Tibial artery (tissue), 4 donors: ENCODE results near the gene AHCYL2.

Experiments
- DNase-seq, 2 donors: peaks; one replicate each; pipeline ENCODE4 v3.0.0-alpha.2; 2019
- H3K27ac ChIP-seq, 2 donors: fragments of 200-600 bp; sonication (generic) in 1 of 2; 1 replicate in 1 of 2; 2 replicates in 1 of 2; pipeline ENCODE4 v1.5.1; 2018 to 2019; ENCODE audit warnings: mild to moderate bottlenecking in 1 of 2
- H3K27me3 ChIP-seq, 2 donors: fragments of 200-600 bp; sonication (generic) in 1 of 2; one replicate each; pipeline versions ENCODE4 v1.5.1 to v1.6.0; 2016 to 2019
- H3K36me3 ChIP-seq, 3 donors: fragments of 200-600 bp; sonication (generic) in 2 of 3; one replicate each; pipeline ENCODE4 v1.5.1; 2016 to 2019; ENCODE audit warnings: mild to moderate bottlenecking in 2 of 3
- H3K4me1 ChIP-seq, 4 donors: fragments of 200-600 bp; sonication (generic) in 2 of 4; 1 replicate in 3 of 4; 2 replicates in 1 of 4; pipeline ENCODE4 v1.5.1; 2016 to 2019
- H3K4me3 ChIP-seq, 2 donors: fragments of 200-600 bp; sonication (generic) in 1 of 2; 1 replicate in 1 of 2; 2 replicates in 1 of 2; pipeline ENCODE4 v1.5.1; 2018 to 2019; ENCODE audit warnings: mild to moderate bottlenecking in 2 of 2
- H3K9me3 ChIP-seq, 3 donors: fragments of 200-600 bp; sonication (generic) in 1 of 3; one replicate each; pipeline ENCODE4 v1.5.1; 2016 to 2019
- CTCF ChIP-seq, 2 experiments: fragments of 200-600 bp in 1 of 2; fragments of 450-650 bp in 1 of 2; IDR thresholded peaks; one replicate each; pipeline ENCODE4 v1.5.1; 2017 to 2019; ENCODE audit warnings: antibody characterized with exemption in 2 of 2, mild to moderate bottlenecking in 1 of 2, moderate library complexity in 1 of 2
- intact Hi-C: fragments of 100-400 bp; cut with DNase I; formaldehyde crosslinking; loops from one replicate; pipeline ENCODE4 v1.15.0; 2023; ENCODE audit warnings: low total_unique reads

AHCYL2 gene

GRCh38 chr7:129354428-129355157 lies 129.8 kb downstream of the AHCYL2 start:
- no peaks in the 10 kb centered on the region for H3K27me3 ChIP-seq
- H3K4me3 ChIP-seq = no peak overlapping the region
- no peak for TF ChIP-seq CTCF (IDR thresholded peaks at IDR 0.05)

GRCh38 chr7:129356176-129356575 lies 131.3 kb downstream of the AHCYL2 start:
- DNase-seq = no peak
- H3K36me3 ChIP-seq = no peaks in the 10 kb centered on the region
- H3K27me3 ChIP-seq = no peaks in the 10 kb centered on the region
- H3K9me3 ChIP-seq = no peaks in the 10 kb centered on the region
- intact Hi-C loops = no loop called here
- TF ChIP-seq CTCF (IDR thresholded peaks at IDR 0.05) = no peak
- H3K4me1 ChIP-seq = no peaks in the 10 kb centered on the region
- no peak overlapping the region for H3K27ac ChIP-seq
- no peak overlapping the region for H3K4me3 ChIP-seq

More at GRCh38 chr7:129354428-129355157, 129.8 kb downstream of the AHCYL2 start:
- DNase-seq = no peak
- Histone ChIP-seq H3K36me3 (no peaks in the 10 kb centered on the region), H3K27ac (no peak overlapping the region), H3K9me3 (no peaks in the 10 kb centered on the region), H3K4me1 (no peaks in the 10 kb centered on the region)
- intact Hi-C loops = no loop called here

GRCh38 chr7:129359176-129359575 lies 134.3 kb downstream of the AHCYL2 start:
- TF ChIP-seq CTCF (IDR thresholded peaks at IDR 0.05) = no peak
- intact Hi-C loops = no loop called here
- Histone ChIP-seq H3K4me1 (no peaks in the 10 kb centered on the region), H3K27me3 (no peaks in the 10 kb centered on the region), H3K4me3 (no peak overlapping the region), H3K36me3 (no peaks in the 10 kb centered on the region), H3K9me3 (no peaks in the 10 kb centered on the region), H3K27ac (no peak overlapping the region)
- DNase-seq = no peak

- H3K36me3 ChIP-seq = no peaks in the 10 kb centered on the region
- no peak for TF ChIP-seq CTCF (IDR thresholded peaks at IDR 0.05)
- no peak overlapping the region for H3K27ac ChIP-seq
- no peak for DNase-seq
- intact Hi-C loops = loop anchor here (10.0 kb wide), 2 partner anchors 285 to 465 kb away; no protein-coding TSS in a partner anchor
- H3K4me3 ChIP-seq = no peak overlapping the region
- no peaks in the 10 kb centered on the region for H3K27me3 ChIP-seq
- no peaks in the 10 kb centered on the region for H3K4me1 ChIP-seq
- H3K9me3 ChIP-seq = no peaks in the 10 kb centered on the region
These were observed 134.8 kb downstream of the AHCYL2 start for GRCh38 chr7:129359638-129360037.

- intact Hi-C loops = loop anchor here (10.0 kb wide), 2 partner anchors 283 to 463 kb away; no protein-coding TSS in a partner anchor
- no peaks in the 10 kb centered on the region for H3K4me1 ChIP-seq
- H3K27ac ChIP-seq = no peak overlapping the region
- H3K36me3 ChIP-seq = no peaks in the 10 kb centered on the region
- H3K9me3 ChIP-seq = no peaks in the 10 kb centered on the region
- H3K27me3 ChIP-seq = no peaks in the 10 kb centered on the region
- TF ChIP-seq CTCF (IDR thresholded peaks at IDR 0.05) = no peak
- no peak overlapping the region for H3K4me3 ChIP-seq
- no peak for DNase-seq
These were observed 136.9 kb downstream of the AHCYL2 start for GRCh38 chr7:129361771-129362170.
